Right lobe of liver (tissue), 4 donors: ENCODE measurements around the gene POLR2H.

Experiments
- POLR2A ChIP-seq: fragments of 450-650 bp; IDR thresholded peaks from one replicate; pipeline ENCODE4 v1.6.1; 2017; ENCODE audit warnings: antibody characterized with exemption, mild to moderate bottlenecking
- TF ChIP-seq, protein P1 (sequence below), 4 donors: fragments of 200-600 bp in 3 of 4; fragments of 450-650 bp in 1 of 4; IDR thresholded peaks; one replicate each; pipeline versions ENCODE4 v1.5.1 to v1.8.0; 2016 to 2022; ENCODE audit warnings: antibody characterized with exemption in 4 of 4, mild to moderate bottlenecking in 2 of 4
- donor health status: DM: no; HTN: no; CAD: no.
- donor health status: DM: no; HTN: no; CAD: no.
- donor health status: DM: no; HTN: yes; CAD: no.

GRCh38 chr3:184341925-184342324, 19.6 kb upstream of the POLR2H start:
- TF ChIP-seq, protein P1, sequence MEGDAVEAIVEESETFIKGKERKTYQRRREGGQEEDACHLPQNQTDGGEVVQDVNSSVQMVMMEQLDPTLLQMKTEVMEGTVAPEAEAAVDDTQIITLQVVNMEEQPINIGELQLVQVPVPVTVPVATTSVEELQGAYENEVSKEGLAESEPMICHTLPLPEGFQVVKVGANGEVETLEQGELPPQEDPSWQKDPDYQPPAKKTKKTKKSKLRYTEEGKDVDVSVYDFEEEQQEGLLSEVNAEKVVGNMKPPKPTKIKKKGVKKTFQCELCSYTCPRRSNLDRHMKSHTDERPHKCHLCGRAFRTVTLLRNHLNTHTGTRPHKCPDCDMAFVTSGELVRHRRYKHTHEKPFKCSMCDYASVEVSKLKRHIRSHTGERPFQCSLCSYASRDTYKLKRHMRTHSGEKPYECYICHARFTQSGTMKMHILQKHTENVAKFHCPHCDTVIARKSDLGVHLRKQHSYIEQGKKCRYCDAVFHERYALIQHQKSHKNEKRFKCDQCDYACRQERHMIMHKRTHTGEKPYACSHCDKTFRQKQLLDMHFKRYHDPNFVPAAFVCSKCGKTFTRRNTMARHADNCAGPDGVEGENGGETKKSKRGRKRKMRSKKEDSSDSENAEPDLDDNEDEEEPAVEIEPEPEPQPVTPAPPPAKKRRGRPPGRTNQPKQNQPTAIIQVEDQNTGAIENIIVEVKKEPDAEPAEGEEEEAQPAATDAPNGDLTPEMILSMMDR (IDR thresholded peaks at IDR 0.05): no peak
- TF ChIP-seq POLR2A: no peak
